ENCODE data around the gene PPP1R14D.

Gene PPP1R14D

DNA sequence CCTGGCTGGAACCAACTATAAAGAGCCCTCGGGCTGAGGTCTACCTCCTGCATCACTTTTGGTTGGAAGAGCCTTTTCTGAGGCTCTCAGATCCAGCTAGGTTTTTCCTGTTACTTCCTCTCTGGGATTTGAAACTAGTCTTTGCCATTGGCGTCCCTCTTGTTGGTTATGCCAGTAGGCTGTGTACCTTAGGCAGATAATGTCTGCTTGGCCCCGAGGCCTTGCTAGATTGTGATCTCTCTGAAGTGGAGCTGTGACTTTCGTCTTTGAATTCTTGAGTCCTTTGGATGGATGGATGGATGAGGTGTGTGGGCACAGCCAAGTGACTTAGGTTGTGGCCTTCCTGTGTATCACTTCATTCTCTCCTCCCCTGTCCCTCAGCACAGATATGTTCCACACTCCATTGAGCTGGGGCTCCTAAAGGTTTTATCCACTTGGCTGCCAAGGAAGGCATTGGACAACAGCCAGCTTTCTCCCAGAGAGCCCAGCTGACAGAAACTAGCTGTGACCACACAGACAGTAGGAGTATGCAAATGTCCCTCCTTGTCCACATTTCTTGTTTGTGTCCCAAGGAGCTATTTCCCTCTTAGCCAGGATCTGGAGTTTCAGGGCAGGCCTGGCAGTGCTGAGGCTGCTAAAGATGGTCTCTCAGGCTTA is 13.3 kb downstream of the PPP1R14D start:
- DNase-seq: no peak

- no peak for DNase-seq
Measured at GRCh38 chr15:40812721-40813425, 15.6 kb downstream of the PPP1R14D start.

GRCh38 chr15:40808861-40809450 is 19.6 kb downstream of the PPP1R14D start:
- DNase-seq: no peak

- DNase-seq: no peak
Measured at GRCh38 chr15:40807888-40808461, 20.5 kb downstream of the PPP1R14D start.

GRCh38 chr15:40807028-40807887 is 21.2 kb downstream of the PPP1R14D start, which contains the start of the genes DNAJC17 and ZFYVE19:
Gene DNAJC17 (minus strand): TSS chr15:40807473. CDS start chr15:40807446, 27 bp downstream.
Gene ZFYVE19 (plus strand): TSS chr15:40807089. CDS start chr15:40807590, 501 bp downstream.
- peak; percentile 95 for DNase-seq

GRCh38 chr15:40806672-40807027 is 21.9 kb downstream of the PPP1R14D start:
- DNase-seq: no peak

- DNase-seq: no peak
Measured at GRCh38 chr15:40803688-40804087, 24.8 kb downstream of the PPP1R14D start.

DNA sequence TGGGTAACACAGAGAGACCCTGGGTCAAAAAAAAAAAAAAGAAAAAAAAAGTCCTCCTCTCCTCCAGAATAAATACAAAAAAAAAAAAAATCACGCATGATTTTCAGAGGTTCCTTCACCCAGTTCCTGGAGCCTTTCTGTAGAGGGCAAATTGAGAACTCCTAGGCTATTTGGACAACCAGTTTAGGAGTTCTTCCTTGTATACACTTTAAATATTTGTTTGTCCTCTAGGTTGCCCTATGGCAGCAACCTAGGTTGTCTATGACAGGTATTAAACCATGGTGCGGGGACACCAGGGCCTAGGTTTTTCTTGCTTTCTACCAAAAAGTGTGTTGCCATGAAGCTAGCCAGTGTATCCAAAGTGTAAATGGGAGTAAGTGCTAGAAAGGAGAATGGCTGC is 25.4 kb downstream of the PPP1R14D start:
- no peak for DNase-seq

- no peak for DNase-seq
Measured at GRCh38 chr15:40799523-40799922, 29.0 kb downstream of the PPP1R14D start.

- DNase-seq: no peak
Measured at GRCh38 chr15:40796512-40796911, 32.0 kb downstream of the PPP1R14D start.

DNA sequence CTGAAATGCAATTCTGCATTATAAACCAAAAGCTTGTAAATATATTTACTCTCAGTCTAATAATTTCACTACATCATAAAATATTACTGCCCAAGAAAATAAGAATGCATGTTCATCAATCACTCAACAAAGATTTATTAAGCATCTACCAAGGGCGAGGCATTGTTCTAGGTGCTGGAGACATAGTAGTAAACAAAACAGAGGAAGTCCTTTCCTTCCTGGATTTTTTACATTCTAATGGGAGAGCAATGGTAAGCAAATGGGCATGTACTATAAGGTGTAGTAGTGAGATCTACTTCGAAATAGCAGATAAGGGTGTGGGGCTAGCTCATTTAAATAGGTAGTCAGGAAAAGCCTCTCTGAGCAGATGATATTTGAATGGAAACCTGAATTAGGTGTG is 32.5 kb downstream of the PPP1R14D start:
- no peak for DNase-seq

DNA sequence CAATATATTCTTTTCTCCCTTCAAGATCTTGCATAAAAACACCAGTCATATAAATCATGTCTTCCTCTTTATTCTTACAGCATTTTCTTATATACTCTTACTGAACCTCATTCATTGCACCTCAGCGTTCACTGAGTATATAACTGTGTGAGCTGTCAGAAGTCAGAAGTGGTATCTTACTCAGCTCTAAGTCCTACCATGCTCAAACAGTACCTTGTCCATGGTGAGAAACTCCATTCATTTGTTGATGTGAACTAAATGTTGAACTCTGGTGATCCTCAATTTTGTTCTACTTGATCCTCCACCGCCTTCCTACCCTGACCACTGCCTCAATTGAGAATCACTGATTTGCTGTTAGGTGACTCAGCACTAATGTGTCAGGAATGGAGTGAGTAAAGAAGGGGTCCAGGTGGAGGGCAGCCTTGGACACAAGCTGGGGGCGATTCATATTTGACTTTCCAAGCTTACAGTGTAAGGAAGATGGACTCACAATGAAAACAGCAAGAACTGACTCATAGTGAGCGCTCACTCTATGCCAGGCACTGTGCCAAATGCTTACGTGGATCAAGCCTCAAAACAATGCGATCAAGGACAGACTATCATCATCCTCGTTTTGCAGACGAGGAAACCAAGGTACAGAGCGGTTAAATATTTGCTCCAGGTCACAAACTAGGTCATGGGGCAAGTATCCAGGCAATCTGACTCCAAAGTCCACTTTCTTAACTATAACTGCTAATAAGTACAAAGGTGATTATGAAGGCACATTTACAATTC is 35.1 kb downstream of the PPP1R14D start:
- DNase-seq: peak; percentile 23 to 36

GRCh38 chr15:40792394-40792793 is 36.1 kb downstream of the PPP1R14D start:
- DNase-seq: no peak

GRCh38 chr15:40790718-40791117 is 37.8 kb downstream of the PPP1R14D start:
- DNase-seq: no peak

DNA sequence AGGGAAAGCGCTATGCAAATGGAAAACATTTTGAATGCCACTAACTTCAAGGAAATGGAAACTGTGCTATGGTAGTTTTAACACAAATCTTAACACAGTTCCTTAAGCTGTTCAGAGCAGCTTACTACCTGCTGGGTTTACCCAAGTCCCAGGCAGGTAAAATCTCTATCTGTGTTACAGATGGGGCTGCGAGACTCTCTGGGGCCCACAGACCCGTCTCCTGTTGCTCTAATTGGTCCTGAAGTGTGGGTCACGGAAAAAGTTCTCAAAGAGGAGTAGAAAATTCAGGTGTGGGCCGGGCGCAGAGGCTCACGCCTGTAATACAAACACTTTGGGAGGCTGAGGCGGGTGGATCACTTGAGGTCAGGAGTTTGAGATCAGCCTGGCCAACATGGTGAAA is 38.5 kb downstream of the PPP1R14D start:
- no peak for DNase-seq

DNA sequence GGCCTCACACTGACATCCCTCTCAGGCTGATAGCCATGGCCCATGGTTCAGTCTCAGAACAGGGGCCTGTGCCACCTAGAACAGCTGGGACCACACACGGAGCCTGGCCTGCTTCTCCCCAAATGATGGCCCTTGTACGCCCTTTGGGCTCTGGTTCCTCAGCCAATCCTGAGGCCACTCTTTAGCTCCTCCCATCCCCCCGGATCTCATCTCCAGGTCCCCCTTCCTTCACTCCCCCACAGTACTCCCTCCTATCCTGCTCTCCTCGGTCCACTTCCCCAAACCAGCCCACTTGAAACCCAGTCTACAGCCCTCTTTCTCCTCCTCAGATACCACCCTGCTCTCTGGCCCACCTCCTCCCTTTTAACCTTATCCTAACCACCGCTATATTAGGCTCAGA is 39.4 kb downstream of the PPP1R14D start:
- no peak for DNase-seq

DNA sequence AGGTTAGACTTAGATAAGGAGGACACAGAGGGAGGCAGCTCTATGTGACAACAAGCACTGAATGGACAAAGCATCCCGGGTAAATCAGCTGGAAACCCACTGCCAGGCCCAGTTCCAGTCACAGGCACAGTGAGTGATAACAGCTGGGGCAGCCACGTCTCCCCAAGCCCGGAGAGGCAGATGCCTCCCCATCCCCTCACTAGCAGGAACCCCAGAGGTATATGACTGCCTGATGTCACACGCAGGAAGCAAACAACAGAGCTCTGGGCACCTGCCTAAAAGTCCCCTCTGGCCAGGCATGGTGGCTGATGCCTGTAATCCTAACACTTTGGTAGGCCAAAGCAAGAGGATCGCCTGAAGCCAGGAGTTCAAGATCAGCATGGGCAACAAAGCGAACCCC is 40.5 kb downstream of the PPP1R14D start:
- no peak for DNase-seq

DNA sequence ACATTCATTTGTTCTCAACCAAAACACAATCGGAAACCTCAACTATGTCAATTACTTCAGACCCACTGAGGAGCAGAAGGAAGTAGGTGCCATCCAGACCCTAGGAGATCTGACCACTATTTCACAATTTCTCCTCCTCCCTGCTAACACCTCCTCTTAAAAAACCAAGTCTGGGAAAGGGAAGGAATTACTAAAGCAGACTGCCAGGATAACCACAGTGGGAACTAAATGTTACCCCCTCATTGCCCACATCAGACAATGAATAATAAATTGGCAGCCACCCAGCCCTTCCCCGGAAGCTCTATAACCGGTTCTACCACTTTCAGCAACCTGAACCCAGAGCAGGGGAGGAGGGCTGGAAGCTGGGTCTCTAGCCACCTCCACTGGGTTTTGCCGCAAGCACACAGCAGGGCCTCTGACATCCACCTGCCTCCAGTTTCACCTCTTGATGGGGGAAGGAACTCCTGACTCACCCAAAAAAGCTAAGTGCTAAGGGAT is 41.1 kb downstream of the PPP1R14D start:
- peak; percentile 28 to 49 for DNase-seq

DNA sequence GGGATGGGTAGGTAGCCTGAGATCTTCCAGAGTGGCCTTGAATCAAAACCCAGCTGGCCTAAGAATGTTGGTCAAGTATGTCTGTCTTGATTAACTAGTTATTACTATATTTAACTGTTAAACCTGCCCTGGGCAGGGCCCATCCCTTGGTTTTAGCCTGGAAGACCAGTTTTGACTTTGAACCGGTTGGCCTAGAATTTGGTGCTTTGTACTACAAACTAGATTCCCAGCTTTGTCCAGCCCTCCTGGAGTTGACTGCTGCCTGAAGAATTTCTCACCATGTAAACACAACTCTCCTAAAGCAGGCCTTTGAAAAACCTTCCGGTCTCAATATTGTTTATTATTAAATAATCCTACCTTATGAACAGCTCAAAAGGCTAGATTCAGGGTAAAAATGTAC is 42.7 kb downstream of the PPP1R14D start:
- no peak for DNase-seq

- DNase-seq: no peak
Measured at GRCh38 chr15:40785164-40785563, 43.3 kb downstream of the PPP1R14D start.

DNA sequence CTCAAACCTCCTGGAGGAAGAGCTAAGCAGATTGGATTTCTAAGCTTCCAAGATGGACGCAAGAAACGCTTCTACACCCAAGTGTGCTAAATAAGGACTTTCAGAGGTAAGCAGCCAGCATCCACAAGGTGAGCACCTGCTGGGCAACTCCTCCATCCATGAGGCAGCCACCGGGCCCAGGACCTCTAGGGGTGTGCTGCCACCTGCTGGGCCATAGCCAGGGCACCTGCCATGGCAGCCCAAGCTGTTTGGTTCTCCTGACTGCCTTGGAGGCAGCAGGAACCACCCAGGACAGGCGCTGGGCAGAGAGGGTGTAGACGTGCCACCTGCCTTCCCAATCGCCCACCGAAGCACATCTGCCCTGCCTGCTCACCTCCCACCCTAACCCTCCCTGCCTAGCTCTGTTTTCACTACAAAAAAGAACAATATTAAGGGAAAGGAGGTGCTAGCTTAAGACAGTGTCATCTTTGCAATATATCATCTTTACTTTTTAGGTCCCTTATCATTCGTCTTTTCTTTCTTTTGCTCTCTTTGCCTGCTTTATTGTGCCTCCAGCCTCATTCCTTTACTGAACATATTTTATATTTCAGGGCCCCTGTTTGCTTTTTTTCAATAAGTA is 45.8 kb downstream of the PPP1R14D start:
- DNase-seq: peak; percentile 67 to 74
